HG03045 (cell line): ENCODE measurements around the gene GRM4.

Experiments
- ATAC-seq: cut with Tn5 transposase; IDR thresholded peaks from one replicate; pipeline ENCODE4 v1.9.1; 2021; ENCODE audit warnings: mild to moderate bottlenecking, moderate library complexity; ENCODE audit not compliant: unreplicated experiment

GRM4 gene

DNA sequence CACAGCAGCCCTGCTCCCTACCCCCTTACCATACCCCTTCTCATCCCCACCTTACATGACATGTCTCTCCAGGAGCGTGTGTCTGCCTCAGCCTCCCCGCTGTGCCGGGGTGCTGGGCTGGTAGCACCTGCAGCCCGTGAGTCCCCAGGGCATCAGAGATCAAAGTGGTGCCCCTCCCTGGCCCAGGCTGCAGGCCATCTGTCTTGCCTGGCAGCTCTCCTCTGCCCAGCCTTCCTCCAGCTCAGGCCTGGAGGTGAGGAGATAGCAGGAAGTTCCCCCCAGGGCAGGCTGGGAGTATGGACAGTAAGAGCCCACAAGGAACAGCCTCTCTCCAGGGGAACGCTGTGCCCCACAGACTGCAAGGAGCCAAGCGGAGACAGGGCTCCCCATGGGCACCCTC, 35.3 kb downstream of the GRM4 start:
- no peak for ATAC-seq

DNA sequence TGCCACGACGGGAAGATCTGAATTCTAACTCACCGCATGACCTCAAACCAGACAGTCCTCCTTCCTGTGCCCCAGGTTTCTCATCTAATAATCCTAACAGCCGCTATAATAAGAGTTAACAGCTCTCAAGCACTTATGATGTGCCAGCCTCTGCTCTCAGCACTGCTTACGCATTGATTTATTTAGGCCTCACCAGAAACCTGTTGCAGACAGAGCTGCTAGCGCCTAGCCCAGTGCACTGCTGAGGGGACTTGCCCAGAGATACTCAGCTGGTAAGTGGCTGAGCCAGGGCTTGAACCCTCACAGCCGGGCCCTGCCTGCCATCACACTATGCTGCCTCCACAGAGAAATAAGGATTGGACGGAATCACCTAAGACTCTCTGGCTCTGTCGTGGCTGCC, 37.7 kb downstream of the GRM4 start:
- no peak for ATAC-seq

DNA sequence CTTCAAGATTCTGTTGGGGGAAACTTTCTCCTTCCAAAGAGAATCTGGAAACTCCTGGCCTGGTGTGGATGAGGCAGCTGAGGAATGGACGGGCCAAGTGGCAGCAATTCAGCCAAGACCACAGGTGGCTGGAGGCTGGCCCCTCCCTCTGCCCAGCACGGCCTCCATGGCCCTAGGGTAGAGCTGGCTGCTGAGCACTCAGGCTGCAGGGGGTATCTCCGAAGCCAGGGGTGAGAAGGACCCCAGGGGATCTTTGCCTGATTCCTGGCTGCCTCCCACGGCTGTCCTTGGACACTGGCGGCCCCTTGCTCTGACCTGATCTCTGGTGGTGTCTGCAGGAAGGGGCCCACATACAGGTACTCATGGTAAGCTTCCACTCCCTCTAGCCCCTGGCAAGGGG, 39.0 kb downstream of the GRM4 start:
- ATAC-seq = no peak

DNA sequence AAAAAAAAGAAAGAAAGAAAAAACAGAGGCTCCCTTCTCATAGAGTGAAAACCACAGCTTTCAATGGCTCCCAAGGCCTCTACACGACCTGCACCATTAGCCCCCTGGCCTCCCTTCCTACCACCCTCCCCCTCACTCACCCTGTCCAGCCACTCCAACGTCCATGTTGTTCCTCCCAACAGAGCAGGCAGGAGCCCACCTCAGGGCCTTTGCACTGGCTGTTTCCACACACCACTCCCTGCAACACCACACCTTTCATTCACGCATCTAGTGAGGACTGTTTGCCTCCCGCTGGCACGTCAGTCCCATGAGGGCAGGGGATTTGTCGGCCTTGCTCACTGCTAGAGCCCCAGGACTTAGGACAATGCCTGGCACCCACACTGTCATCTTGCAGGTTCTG, 39.5 kb downstream of the GRM4 start:
- ATAC-seq = no peak

DNA sequence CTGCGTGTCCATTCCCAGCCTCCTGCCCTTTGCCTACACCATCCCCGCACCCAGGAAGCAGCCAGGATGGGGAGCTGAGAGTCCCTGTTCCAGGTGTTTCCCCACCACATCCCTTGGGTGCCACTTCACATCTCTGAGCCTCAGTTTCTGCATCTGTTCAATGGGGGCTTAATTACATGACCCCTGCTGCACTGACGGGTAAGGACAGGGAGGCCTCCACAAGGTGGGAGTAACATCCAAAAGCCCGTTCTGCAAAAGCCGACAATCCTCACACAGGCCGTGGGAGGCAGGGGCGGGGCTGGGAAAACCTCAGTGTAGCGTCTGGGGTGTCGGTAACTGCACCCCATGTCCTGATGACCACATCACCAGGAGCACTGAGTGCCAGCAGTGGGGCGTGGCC, 41.3 kb downstream of the GRM4 start:
- ATAC-seq = no peak

DNA sequence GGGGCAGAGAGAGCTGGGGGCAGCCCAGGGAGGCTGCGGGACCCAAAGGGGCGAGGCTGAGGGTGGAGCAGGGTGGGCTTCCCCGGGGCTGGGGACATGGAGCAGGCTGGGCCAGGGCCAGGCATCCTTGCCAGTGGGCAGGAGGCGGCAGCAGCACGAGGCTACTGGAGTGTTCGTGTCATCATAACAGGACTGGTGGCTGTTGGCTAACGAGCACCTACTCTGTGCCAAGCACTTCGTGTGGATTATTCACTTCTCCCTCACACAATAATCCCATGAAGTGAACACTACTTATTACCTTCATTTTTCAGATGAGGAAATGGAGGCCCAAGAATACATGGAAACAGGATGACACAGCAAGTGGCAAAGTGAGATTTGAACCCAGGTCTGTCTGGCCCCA, 41.7 kb downstream of the GRM4 start:
- no peak for ATAC-seq

DNA sequence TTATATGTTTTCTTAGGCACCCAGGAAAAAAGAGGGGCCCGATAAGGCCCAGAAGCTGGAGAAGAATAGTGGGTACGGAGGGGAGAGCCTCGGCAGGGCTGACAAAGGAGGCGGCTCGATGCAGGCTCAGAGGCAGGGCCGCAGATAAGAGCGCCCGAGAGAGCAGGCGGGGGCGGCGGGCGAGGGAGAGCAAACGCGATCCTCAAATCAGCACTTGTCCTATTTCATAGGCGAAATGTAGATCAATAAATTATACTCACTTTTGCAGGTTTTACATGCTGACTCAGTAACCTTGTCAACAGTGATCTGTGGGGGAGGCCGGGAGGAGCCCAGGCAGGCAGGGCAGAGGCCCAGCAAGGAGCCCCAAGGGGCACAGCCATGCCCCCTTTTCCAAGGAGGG, 42.6 kb downstream of the GRM4 start:
- ATAC-seq = no peak

DNA sequence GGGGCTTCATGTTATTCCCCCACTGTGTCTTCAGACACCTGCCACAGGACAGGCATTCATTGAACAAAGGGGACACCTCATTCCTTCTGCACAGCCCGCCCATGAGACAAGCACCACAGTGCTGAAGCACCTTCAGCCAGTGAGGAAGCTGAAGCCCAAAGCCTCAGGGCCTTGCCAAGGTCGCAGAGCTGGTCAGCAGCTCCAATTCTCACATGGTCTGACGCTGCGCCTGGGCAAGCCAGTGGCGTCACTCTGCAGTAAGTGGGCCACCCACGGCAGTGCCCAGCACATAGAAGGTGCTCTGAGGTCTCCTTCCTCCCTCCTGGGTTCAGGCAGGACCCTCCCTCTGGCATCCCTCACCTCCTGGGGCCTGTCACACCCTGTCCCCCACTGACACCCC, 43.2 kb downstream of the GRM4 start:
- no peak for ATAC-seq

DNA sequence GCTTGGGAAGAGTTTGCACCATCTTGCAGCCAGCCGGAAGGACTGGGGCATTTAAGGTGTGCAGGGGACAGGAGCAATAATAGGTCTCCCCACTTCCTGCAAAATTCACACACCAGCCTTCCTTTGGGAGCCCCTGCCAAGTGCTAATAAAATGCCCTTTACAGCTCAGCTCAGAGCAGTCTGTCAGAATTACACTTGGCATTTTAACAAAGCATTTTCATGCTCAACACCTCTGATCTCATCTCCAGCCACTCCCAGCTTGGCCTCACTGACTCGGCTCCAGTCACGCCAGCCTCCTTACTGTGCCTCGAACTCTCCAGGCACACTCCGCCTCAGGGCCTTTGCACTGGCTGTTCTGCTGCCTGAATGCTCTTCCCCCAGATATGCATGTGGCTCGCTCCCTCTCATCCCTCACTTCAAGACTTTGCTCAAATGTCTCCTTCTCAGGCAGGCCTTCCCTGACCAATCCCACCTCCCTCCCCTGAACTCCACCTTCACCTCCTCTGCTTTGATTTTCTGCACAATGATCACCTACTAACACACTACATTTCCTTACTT, 43.7 kb downstream of the GRM4 start:
- ATAC-seq = no peak

DNA sequence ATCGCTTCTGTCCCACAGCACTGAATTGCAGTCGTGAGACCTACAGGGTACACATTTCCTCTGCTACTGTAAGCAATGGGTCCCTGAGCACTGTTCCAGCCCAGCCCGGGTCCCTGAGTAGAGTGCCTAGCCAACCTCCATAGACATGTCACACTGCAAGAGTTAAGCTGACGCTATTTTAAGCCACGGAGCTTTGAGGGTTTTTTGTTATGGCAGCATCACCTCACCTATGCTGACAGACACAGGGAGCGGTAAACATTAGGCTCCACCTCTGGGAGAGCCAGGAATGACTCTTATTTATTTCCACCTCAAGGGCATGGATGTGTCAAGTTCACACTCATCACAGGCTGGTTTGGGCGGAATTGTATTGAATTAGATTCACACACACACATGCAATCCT, 45.1 kb downstream of the GRM4 start:
- ATAC-seq = no peak

DNA sequence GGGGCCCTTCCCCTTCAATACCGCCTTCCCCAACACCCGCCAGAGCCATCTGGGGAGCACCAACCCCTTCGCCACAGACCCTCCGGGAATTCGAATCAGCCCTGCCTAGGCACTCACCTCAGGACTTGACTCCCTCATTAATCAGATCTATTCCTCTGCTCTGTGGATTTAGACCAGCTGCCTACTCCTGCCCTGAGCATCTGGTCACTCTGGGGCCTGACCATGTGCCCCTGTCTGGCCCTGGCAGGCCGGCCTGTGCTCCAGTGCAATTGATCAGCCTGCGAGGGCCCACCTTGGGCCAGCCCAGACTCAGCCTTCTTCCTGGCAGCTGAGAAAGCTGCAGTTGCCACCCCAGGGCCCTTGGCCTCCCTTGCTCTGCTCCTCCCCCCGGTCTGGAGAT, 46.0 kb downstream of the GRM4 start:
- no peak for ATAC-seq

DNA sequence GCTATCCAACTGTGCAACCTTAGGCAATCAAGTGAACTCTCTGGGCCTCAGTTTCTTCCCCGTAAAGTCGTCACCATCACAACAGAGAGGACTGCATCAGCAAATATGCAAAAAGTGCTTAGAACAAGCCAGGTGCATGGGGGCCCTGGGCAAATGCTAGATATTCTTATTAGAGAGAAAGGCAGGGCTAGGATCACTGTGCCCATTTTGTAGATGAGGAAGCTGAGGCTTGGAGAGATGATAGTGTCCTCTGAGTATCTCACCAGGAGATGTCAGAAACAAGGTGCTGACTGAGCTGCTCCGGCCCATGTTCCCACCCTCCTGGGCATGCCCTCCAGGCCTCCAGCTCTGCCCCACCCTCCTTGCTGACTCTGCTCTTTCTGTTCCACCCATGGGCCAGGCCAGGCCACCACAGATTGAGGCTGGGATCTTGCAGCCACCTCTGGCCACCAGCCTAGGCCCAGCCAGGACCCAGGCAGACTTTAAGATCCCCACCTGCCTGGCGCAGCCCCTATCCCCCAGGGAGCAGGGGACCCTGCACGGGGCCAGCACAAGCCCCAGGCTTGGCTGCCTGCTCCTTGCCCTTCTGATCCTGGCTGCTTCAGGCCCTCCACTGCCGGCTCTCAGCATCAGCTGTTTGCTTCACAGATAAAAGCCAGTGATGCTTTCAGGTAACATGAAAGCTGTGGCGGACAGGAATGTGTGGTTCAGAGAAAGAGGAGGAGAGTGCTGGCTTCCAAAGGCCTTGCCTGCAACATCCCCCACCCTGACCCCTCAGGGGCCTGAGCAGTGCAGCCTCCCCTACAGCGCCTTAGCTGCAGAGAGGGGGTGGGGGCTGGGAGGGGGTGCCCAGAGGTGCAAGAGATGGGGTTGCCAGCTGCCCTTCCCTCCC, 47.6 kb downstream of the GRM4 start:
- no peak for ATAC-seq

DNA sequence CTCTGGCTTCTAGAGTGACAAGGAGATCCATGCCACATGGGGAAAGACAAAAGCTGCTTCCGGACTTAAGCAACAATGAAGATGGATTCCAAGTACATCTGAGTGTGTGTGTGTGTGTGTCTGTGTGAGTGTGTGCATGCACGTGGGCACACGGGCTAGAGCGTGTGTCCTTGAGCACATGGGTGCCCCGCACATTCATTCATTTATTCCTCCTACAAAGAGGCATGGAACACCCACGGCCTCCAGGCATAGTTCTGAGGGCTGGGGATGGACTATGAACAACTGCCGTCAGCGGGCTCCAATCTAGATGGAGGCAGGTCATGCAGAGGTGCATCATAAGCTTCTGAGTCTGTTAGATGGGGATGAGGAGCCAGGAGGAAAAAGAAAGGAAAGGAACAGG, 49.1 kb downstream of the GRM4 start:
- ATAC-seq = no peak

DNA sequence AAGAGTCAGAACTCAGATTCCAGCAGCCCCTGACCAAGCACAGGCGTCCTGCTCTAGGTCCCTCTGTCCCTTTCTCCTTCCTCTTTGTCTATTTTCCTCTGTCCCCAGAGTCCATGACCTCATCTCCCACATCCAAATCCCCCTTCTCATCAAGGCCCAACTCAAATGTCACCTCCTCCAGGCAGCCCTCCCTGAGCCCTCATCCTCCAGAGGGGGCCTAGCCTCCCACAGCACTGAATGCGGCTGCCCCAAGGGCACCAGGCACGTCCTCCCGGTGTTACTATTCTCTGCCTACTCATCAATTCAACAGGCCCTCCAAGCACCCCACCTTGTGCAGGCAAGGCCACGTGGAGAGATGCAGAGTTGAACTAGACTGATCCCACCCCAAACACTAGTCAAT, 49.7 kb downstream of the GRM4 start:
- ATAC-seq = no peak

DNA sequence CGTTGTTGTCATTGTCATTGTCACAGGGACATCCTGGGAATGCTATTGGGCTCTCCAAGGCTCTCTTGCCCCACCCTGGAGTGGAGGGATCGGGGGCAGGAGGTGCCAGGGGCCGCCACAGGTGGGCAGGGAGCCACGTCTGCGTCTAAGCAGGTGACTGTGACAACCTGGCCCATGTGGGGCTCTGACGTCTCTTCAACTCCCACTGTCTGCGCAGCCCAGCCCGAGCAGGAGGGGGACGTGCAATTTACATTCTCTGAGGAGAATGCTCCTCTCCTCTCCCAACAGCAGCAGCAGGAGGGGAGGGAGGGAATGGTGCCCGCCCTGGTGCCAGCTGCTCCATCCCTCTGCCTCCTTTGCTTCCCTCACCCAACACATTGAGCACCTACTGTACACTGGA, 50.1 kb downstream of the GRM4 start:
- no peak for ATAC-seq

DNA sequence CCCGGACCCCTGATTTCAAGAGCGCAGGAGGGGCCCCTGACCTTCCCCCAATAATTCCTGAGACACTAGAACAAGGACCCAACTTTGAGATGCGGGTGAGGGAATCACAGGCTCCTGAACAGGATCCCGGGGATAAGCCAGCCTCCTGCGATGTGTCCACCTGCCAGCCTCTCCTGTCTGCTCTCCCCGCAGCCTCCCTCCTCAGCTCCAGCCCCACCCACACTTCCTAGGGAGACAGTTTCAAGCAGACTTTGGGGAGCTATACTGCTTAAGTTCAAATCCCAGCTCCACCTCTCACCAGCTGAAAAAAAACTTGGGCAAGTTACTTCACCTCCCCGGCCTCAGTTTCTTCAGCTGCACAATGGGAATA, 50.8 kb downstream of the GRM4 start:
- no peak for ATAC-seq

DNA sequence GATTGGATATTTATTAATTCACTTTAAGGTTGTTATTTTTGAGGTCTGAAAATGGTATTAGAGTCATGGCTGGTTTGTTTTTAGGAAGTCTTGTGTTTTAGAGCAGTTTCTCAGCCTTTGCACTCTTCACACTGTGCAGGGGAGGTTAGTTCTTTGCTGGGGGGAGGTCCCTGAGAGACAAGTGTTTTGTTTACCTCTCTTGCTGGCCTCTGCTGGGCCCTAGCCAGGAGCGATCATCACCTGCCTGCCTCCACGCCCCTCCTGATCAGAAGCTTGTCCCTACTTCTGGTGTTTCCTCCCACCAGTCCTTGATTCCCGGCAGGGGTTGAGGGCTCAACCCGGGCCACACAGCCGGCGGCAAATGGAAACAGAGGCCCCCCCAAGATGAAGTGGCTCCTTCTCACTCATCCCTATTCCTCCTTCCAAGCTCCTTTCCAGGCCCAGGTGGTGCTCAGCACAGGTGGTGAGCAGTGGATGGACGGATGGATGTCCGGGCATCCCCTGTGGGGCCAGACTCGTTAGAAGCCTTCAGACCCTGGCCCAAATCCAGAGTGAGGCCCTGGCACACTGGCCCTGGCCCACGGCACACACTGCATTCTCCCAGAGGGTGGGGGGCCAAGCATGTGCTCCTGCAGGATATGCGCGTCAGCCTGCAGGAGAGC, 51.3 kb downstream of the GRM4 start:
- ATAC-seq = no peak

DNA sequence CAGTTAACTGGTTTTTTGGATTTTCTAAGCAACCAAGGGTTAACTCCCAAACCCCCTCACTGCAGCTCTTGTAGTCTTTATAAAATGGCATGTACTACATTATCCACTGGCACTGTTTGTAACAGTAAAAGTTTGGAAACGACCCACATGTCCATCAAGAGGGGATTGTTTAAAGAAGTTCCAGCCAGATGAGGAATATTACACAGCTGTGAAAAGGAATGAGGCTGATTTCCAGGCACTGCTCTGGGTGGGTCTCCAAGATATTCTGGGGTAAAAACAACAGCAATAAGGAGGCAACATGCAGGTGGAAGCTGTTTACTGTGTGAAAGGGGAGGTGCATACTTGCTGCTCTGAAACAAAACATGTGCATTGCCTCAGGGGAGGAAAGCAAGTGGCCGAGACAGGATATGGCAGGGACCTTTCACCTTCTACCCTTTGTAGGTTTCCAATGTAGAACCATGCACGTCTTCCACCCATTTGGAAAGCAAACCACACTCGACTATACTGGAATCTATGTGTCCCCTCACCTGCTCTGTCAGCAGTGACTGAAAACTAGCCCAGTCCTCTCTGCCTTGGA, 51.9 kb downstream of the GRM4 start:
- ATAC-seq = no peak

DNA sequence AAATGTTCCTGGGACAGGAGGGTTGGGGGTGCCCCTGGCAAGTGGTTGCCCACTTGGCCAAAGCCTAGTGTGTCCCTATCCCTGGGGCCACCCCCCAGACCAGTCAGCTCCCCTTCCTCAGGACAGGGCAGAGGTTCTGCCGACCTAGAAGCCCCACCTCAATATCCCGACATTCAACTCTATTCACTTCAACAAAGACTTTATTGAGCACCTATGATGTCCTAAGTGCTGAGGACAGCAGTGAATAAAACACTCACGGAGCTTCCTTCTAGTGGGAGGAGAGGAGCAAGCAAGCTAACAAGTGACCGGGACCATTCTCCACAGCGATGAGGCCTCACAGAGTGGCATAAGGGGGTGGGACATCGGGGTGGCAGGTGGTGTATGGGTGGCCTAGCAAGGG, 52.7 kb downstream of the GRM4 start:
- ATAC-seq = no peak

DNA sequence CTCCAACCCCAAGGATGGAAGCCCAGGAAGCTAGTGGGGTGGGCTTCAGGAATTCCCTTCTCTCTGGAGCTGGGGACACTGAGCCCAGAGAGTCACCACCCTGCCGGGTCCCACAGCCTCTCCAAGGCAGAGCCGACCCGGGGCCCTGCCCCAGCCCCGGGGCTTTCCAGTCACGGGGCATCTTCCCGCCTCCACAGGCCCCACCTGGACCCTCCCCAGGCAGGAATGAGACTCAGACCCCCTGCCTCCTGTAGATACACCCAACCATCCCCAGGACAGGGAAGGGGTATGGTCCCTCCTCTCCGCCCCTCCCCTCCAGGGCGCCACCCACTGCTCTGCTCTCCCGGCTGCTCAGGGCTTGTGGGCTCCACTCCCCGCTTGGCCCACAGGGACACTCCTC, 53.3 kb downstream of the GRM4 start:
- no peak for ATAC-seq

DNA sequence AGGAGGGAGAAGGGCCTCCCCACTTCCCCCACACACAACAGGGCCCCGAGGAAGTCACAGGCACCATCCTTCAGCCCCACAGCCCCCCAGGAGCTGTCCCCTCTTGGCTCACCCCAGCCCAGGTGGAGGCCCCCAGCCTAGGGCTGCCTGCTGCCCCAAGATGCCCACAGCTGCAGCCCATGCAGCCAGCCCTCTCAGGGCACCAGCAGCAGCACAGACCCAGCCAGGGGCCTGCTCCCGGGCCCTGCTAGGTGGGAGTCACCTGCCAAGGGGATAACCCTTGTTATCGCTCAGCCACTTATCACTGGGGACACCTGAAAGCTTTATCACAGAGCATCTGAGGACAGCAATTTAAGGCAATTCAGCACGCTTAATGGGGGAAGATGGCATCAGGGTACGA, 55.0 kb downstream of the GRM4 start:
- ATAC-seq = no peak

DNA sequence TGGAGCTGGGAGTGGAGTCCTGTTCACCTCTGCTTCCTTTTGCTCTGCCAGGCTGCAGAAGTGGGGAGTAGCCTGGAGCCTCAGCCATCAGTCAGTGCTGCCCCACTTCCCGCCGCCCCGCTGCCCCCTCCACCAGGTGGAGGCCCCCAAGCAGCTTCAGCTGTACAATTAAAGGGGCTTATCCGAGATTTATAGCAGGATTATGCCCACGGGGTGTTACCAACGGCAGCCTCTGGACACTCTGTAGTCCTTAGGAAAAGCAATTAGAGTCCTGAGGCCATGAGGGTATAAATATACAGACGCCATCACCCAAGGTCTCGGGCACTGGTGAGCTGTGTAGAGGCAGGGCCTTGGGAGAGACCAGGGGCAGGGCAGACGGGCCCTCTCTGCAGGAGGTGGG, 55.4 kb downstream of the GRM4 start:
- no peak for ATAC-seq
